Myometrial cell (primary cell): ENCODE measurements around the gene NR5A2. TPM values are rescaled to one million over a fixed set of nuclear protein-coding genes. Genes with fewer than 3 reads are reported as not detected.

Experiments used
- total RNA-seq: library from RNA; depleted of rRNA; stranded (reverse); fragments of >200 nt; gene quantifications from 2 replicates; pipeline ENCODE4 v1.2.3, GENCODE V29; 2015

NR5A2 gene
- total RNA-seq: not detected in 2 replicates

GRCh38 chr1:200027264-200027823 is at the start of gene NR5A2:
NR5A2 (plus strand) TSS chr1:200027710; CDS start chr1:200027848, 138 bp downstream.

